Mucosa of descending colon (tissue), 3 donors: ENCODE results near the gene PIP5K1C. TPM values are rescaled to one million over a fixed set of nuclear protein-coding genes. Genes with fewer than 3 reads are reported as not detected.
A peak's percentile ranks its signal among the peaks of the same experiment; 100 is the strongest.

ENCODE experiments used
- ATAC-seq: fragments of 200-7000 bp; cut with Tn5 transposase; one replicate; pipeline ENCODE4 v1.9.1; 2020; ENCODE audit warnings: mild to moderate bottlenecking, moderate library complexity
- DNase-seq, 3 donors: peaks; one replicate each; pipeline ENCODE4 v3.0.0-alpha.2; 2020
- H3K36me3 ChIP-seq: fragments of 200-600 bp; one replicate; pipeline ENCODE4 v1.8.0; 2021; ENCODE audit warnings: low read depth, mild to moderate bottlenecking
- H3K4me1 ChIP-seq: fragments of 200-600 bp; one replicate; pipeline ENCODE4 v1.8.0; 2021; ENCODE audit warnings: low read depth, mild to moderate bottlenecking
- H3K4me3 ChIP-seq: fragments of 200-600 bp; one replicate; pipeline ENCODE4 v1.8.0; 2021; ENCODE audit warnings: mild to moderate bottlenecking
- H3K9me3 ChIP-seq: fragments of 200-600 bp; one replicate; pipeline ENCODE4 v1.8.0; 2021; ENCODE audit warnings: mild to moderate bottlenecking
- intact Hi-C, 2 donors: fragments of 100-400 bp; cut with DNase I in 1 of 2; cut with micrococcal nuclease in 1 of 2; formaldehyde crosslinking; loops; one replicate each; pipeline versions ENCODE4 v1.11.0 to v1.11.1; 2022; cut with DNase I, micrococcal nuclease
- total RNA-seq, 3 donors: library from RNA; stranded (reverse); fragmentation: NEBNext Ultra II Directional in 2 of 3; extraction: Animal tissue kit (Norgen Biotek cat#: 25700) in 2 of 3; gene quantifications; one replicate each; pipeline versions ENCODE4 v1.2.1 to v1.2.4, GENCODE V29; 2021 to 2023
- TF ChIP-seq, protein P1 (sequence below): fragments of 200-600 bp; IDR thresholded peaks from one replicate; pipeline ENCODE4 v1.8.0; 2022; ENCODE audit warnings: antibody characterized with exemption, mild to moderate bottlenecking
- donor health status: DM: no; HTN: no; CAD: no; lungs with moderate emphysema.
- donor health status: DM: no; HTN: no; CAD: no.
- donor health status: DM: no; HTN: yes; CAD: no.

PIP5K1C gene
- total RNA-seq, 3 donors from 2014 or later: 23.1 to 95.2 (median 23.2) TPM

DNA sequence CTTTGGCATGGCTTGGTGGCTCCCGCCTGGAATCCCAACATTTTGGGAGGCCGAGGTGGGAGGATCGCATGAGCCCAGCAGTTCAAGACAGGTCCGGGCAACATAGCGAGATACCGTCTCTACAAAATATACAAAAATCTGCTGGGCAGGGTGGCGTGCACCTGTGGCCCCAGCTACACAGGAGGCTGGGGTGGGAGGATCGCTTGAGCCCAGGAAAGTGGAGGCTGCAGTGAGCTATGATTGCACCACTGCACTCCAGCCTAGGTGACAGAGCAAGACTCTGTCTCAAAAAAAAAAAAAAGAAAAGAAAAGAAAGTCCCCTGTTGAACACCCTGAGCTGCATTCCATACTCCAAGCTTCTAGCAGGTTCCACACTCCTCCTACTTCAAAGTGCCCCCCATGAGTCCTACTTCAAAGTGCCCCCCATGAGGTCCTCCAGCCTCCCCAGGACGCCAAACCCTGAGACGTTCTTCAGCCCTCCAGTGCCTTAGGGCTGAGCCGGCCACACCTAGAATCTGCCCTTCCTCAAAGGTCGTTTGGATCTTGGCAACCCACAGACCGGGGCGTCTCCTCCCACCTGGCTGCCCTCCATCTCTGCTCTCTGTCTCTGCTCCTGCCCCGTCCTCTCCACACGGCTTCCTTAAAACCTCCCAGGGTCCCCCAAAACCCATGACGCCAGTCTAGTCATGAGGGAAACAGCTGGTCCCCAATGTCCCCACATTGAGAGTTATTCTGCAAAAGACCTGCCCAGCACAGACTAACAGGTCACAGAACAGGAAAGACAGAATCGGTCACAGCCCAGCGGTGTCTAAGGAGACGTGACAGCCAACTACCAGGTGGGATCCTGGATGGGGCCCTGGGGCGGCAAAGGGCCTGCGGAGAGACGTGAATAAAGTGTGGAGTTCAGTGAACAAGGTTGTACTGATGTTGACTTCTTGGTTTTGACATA is 12.7 kb upstream of the PIP5K1C start:
- H3K36me3 ChIP-seq: no peaks in the 10 kb centered on the region
- no peaks in the 10 kb centered on the region for H3K9me3 ChIP-seq
- peaks cover 24% of the 10 kb centered on the region for H3K4me1 ChIP-seq
- TF ChIP-seq, protein P1, sequence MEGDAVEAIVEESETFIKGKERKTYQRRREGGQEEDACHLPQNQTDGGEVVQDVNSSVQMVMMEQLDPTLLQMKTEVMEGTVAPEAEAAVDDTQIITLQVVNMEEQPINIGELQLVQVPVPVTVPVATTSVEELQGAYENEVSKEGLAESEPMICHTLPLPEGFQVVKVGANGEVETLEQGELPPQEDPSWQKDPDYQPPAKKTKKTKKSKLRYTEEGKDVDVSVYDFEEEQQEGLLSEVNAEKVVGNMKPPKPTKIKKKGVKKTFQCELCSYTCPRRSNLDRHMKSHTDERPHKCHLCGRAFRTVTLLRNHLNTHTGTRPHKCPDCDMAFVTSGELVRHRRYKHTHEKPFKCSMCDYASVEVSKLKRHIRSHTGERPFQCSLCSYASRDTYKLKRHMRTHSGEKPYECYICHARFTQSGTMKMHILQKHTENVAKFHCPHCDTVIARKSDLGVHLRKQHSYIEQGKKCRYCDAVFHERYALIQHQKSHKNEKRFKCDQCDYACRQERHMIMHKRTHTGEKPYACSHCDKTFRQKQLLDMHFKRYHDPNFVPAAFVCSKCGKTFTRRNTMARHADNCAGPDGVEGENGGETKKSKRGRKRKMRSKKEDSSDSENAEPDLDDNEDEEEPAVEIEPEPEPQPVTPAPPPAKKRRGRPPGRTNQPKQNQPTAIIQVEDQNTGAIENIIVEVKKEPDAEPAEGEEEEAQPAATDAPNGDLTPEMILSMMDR: no peak
- intact Hi-C loops: no loop called here
- peak; percentile 77 to 83 (median 82) for DNase-seq
- ATAC-seq: peak; percentile 52
- H3K4me3 ChIP-seq: no peak overlapping the region

DNA sequence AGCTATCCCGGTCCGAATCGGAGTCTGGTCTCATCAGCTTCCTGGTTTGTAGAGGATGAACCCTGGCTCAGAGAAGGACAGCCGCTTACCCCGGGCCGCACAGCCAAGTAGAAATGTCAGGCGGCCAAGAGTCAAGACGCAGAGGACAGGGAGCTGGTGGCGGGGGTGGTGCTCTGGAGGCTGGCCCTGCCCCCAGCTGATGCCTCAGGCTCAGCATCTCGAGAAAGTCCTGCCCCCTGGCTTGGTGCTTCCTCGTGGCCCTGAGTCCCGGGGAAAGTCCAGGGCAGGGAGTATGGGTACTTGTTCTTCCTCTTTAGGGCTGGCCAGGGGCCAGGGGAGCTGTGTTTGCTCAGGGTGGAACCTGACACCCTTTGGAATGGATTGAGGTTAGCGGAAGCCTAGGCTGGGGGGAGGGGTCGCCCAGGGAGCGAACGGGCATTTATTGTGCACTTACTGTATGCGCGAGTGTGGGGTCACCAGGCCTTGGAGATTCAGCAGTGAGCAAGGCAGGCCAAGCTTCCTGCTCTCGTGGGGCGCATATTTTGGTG is 10.1 kb upstream of the PIP5K1C start:
- H3K4me1 ChIP-seq: peaks cover 26% of the 10 kb centered on the region
- peak; percentile 96 to 99 (median 97) for DNase-seq
- ATAC-seq: peak; percentile 85
- intact Hi-C loops: no loop called here
- H3K4me3 ChIP-seq: no peak overlapping the region
- TF ChIP-seq, protein P1: no peak
- no peaks in the 10 kb centered on the region for H3K36me3 ChIP-seq
- H3K9me3 ChIP-seq: no peaks in the 10 kb centered on the region

DNA sequence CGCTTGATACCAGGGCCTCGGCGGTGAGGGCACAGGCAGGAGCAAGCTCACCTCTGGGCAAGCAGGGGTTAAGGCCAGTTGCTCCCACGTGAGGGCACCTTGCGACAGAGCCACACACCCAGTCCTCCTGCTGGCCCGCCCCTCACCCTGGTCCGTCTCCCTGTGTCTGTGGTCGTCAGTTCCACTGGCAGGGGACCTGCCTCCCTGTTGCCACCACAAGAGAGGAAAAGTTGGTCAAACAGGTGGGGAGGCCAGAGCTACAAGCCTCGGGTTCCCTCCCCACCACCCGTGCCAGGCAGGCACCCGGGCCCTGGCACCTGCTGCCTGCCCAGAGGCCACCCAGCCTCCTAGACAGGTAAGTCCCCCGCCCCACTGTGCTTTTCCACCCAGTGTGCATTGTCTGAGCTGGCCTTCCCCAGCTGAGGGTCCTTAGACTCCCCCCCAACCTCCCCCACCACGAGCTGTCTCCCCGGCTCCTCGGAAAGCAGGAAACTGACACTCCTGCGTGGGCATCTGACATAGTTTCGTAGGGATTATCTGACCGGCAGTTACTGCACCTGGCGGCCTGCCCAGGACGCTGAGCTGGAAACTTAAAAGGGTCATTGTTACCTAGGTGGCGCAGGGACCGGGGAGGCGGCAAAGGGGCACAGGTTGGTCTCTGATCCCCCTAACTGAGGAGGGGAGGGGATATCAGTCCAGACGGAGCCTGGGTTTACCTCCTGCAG is 8.1 kb upstream of the PIP5K1C start, which contains the start of gene TJP3:
TSS of gene TJP3 (plus strand) at position 178 of the 725 bp plus-strand sequence. CDS start 20,049 bp downstream, outside the sequence.
- no peaks in the 10 kb centered on the region for H3K36me3 ChIP-seq

DNA sequence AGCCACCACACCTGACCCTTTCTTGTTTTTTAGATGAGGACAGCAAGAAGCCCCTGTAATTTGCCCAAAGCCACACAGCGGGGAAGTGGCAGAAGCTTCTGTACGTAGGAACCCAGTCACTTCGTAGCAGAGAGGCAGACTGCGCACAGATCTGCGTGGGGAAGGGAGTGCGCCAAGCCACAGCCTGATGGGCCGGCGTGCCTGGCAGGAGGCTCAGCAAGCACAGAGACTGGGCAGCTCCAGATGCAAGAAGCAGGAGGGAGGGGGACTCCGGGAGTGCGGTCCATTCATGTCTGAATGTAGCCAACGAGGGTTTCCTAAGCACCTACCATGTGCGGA is 7.6 kb upstream of the PIP5K1C start:
- DNase-seq (no peak), ATAC-seq (peak; percentile 9)
- Histone ChIP-seq H3K4me1 (peaks cover 19% of the 10 kb centered on the region), H3K9me3 (no peaks in the 10 kb centered on the region), H3K4me3 (no peak overlapping the region), H3K36me3 (no peaks in the 10 kb centered on the region)
- intact Hi-C loops: no loop called here
- TF ChIP-seq, protein P1: no peak

More for the DNA sequence above, 8.1 kb upstream of the PIP5K1C start, which contains the start of gene TJP3:
- TF ChIP-seq, protein P1: no peak
- Histone ChIP-seq H3K4me3 (peak within 1 kb of the TSS; percentile 18), H3K4me1 (peaks cover 19% of the 10 kb centered on the region), H3K9me3 (no peaks in the 10 kb centered on the region)
- DNase-seq: peak; percentile 89 to 90 (median 90)
- intact Hi-C loops: no loop called here
- peak; percentile 78 for ATAC-seq

DNA sequence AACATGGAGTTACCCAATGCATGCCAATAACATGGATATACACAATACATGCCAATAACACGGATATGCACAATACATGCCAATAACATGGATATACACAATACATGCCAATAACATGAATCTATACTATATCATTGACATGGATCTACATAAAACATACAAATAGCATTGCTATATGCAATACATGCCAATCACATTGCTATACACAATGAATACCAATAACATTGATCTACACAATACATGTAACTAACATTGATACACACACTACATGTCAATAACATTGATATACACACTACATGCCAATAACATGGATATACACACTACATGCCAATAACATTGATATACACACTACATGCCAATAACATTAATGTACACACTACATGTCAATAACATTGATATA is 932 bp upstream of the PIP5K1C start:
- DNase-seq: no peak
- Histone ChIP-seq H3K4me3 (no peak overlapping the region), H3K9me3 (no peaks in the 10 kb centered on the region), H3K36me3 (no peaks in the 10 kb centered on the region), H3K4me1 (peaks cover 11% of the 10 kb centered on the region)
- intact Hi-C loops: loop anchor here in 1 of 2 donors (5.0 kb wide), 1 partner anchor 34 kb away; no protein-coding TSS in a partner anchor
- TF ChIP-seq, protein P1: no peak
- no peak for ATAC-seq
